Adrenal gland (tissue), 5 donors: ENCODE measurements around the gene MGARP.

Source experiments
- POLR2A ChIP-seq, 2 donors: fragments of 450-650 bp; IDR thresholded peaks; one replicate each; pipeline ENCODE4 v1.6.1; 2017; ENCODE audit warnings: antibody characterized with exemption in 2 of 2, mild to moderate bottlenecking in 2 of 2, moderate library complexity in 1 of 2
- TF ChIP-seq, protein P1 (sequence below), 6 experiments: fragments of 450-650 bp in 4 of 6; fragments of 200-600 bp in 2 of 6; sonication (generic) in 1 of 6; IDR thresholded peaks; 1 replicate in 5 of 6; 2 replicates in 1 of 6; pipeline versions ENCODE4 v1.5.1 to v1.8.0; 2016 to 2021; ENCODE audit warnings: antibody characterized with exemption in 6 of 6, mild to moderate bottlenecking in 2 of 6, moderate library complexity in 1 of 6
- donor health status: DM: no; HTN: no; CAD: no.

DNA sequence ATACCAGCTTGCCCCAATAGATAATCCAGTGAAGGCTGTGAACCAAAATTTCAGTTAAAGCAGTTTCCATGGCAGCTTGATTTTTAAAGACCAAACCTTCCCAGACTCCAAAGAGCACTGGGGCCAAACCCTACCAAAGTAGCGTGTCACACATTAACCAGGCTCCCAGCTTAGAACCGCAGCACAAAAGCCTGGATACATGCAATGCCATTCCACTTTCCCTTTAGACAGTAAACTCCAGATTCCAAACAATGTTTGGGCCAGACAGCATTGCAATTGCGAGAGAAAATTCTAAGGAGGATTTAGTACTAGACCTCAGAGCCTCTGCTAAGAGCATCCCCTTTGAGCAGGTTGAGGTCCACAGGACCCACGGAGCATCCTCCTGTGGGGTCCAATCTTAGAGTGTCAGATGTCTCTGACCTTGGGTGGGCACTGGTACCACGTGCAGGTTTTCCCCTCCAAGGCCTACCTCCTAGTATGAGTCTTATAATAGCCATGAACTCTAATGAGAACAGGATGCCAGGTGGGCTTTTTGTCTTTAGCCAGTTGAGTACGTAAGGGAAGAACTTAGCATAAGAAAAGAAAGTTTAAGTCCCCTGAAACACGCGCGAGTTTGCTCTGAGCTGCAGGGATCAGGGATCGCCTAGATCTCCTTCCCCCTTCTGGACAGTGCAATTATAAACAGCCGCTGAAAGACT lies 38.8 kb downstream of the MGARP start:
- no peak for TF ChIP-seq POLR2A (IDR thresholded peaks at IDR 0.05)
- TF ChIP-seq, protein P1, sequence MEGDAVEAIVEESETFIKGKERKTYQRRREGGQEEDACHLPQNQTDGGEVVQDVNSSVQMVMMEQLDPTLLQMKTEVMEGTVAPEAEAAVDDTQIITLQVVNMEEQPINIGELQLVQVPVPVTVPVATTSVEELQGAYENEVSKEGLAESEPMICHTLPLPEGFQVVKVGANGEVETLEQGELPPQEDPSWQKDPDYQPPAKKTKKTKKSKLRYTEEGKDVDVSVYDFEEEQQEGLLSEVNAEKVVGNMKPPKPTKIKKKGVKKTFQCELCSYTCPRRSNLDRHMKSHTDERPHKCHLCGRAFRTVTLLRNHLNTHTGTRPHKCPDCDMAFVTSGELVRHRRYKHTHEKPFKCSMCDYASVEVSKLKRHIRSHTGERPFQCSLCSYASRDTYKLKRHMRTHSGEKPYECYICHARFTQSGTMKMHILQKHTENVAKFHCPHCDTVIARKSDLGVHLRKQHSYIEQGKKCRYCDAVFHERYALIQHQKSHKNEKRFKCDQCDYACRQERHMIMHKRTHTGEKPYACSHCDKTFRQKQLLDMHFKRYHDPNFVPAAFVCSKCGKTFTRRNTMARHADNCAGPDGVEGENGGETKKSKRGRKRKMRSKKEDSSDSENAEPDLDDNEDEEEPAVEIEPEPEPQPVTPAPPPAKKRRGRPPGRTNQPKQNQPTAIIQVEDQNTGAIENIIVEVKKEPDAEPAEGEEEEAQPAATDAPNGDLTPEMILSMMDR (IDR thresholded peaks at IDR 0.05): no peak
